Erythroblast (primary cell): Measurements from ENCODE around the gene LENG8.

ENCODE experiments used
- DNase-seq, 2 experiments: peaks; one replicate each; lab custom pipeline; 2025; lab: John Stamatoyannopoulos, UW
- GATA1 ChIP-seq: IDR thresholded peaks from 2 replicates; pipeline ENCODE4 v1.6.1; 2011; ENCODE audit warnings: low read depth, mild to moderate bottlenecking, control low read depth, low read length, moderate library complexity
- POLR2A ChIP-seq: IDR thresholded peaks from 2 replicates; pipeline ENCODE4 v1.6.1; 2011; ENCODE audit warnings: mild to moderate bottlenecking, low read length

Gene LENG8

GRCh38 chr19:54418030-54418929, 30.7 kb upstream of the LENG8 start:
- DNase-seq = no peak

GRCh38 chr19:54418930-54419800, 29.8 kb upstream of the LENG8 start:
- no peak for TF ChIP-seq POLR2A
- TF ChIP-seq GATA1 = no peak
- DNase-seq = no peak

More at GRCh38 chr19:54418030-54418929, 30.7 kb upstream of the LENG8 start:
- TF ChIP-seq GATA1 (no peak), POLR2A (no peak)

- no peak for TF ChIP-seq POLR2A
- TF ChIP-seq GATA1 = no peak
Observed at GRCh38 chr19:54420068-54420382, 29.0 kb upstream of the LENG8 start.

GRCh38 chr19:54420383-54421168, 28.4 kb upstream of the LENG8 start:
- DNase-seq = no peak
- TF ChIP-seq GATA1 (no peak), POLR2A (no peak)

More at GRCh38 chr19:54420068-54420382, 29.0 kb upstream of the LENG8 start:
- DNase-seq = no peak

- DNase-seq = no peak
- TF ChIP-seq GATA1 = no peak
- TF ChIP-seq POLR2A = no peak
Observed at GRCh38 chr19:54421169-54421516, 27.9 kb upstream of the LENG8 start.

GRCh38 chr19:54421521-54421920, 27.5 kb upstream of the LENG8 start:
- no peak for DNase-seq
- TF ChIP-seq GATA1 = no peak

- TF ChIP-seq POLR2A (no peak), GATA1 (no peak)
- no peak for DNase-seq
Observed at GRCh38 chr19:54422136-54422535, 26.9 kb upstream of the LENG8 start.

GRCh38 chr19:54424201-54424600, 24.8 kb upstream of the LENG8 start:
- TF ChIP-seq POLR2A = no peak
- TF ChIP-seq GATA1 = no peak
- DNase-seq = no peak

GRCh38 chr19:54424660-54425381, 24.2 kb upstream of the LENG8 start:
- TF ChIP-seq POLR2A = no peak
- TF ChIP-seq GATA1 = no peak
- DNase-seq = no peak

- TF ChIP-seq POLR2A = no peak
- no peak for DNase-seq
Observed at GRCh38 chr19:54425382-54425723, 23.6 kb upstream of the LENG8 start.

- TF ChIP-seq POLR2A (no peak), GATA1 (no peak)
- no peak for DNase-seq
Observed at GRCh38 chr19:54426291-54426931, 22.6 kb upstream of the LENG8 start.

- no peak for DNase-seq
- TF ChIP-seq GATA1 (no peak), POLR2A (no peak)
Observed at GRCh38 chr19:54427586-54427985, 21.4 kb upstream of the LENG8 start.
